Measurements from ENCODE around the gene ZRANB2. TPM values are rescaled to one million over a fixed set of nuclear protein-coding genes. Genes with fewer than 3 reads are reported as not detected.

Gene ZRANB2
- total RNA-seq, 2 donors from 2014 or later = 103 to 120 TPM

DNA sequence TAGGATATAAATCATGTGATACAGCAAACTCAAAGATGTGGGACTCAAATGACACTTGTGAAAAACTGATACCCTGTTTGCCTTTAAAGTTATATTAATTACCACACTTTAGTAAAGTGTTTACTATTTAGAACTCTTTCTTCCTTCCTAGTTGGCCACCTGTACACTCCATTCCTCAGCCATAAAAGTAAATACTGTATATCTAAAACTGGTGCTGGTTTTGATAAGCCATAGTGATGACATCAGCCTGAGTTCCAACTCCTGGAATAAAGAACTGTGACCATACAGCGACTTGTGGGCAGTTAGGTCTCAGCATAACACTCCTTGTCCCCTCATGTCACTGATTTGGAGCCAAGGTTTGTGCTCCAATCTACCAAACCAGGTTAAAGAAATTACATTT is 36.0 kb downstream of the ZRANB2 start:
- Mint-ChIP-seq H3K27ac (no peak overlapping the region), H3K9me3 (no peaks in the 10 kb centered on the region), H3K36me3 (peaks cover 0 to 12% of the 10 kb centered on the region in 2 donors)
- DNase-seq (ENCODE audit: low spot score in 2 of 2) = no peak
- no peak for ATAC-seq

DNA sequence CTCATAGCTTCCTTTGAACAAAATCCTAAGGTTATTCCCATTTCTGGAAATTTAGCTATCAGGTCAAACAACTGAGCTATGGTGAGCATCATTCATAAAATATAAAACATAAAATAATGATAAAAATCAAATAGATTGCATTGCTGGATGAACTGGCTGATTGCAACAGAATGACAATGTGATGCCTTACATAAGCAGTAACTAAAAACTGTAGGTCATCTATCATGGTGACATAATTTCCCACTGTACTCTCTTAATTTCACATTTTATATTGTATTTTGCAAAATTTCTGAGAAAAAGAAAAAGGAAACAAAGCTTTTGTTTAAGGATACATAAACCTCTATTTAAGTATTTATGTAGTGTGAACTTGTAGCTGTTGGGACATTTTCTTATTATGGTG is 37.8 kb downstream of the ZRANB2 start:
- ATAC-seq (no peak), DNase-seq (ENCODE audit: low spot score in 2 of 2) (no peak)
- peaks cover 0 to 12% of the 10 kb centered on the region in 2 donors for H3K36me3 Mint-ChIP-seq
- H3K9me3 Mint-ChIP-seq = no peaks in the 10 kb centered on the region
- no peak overlapping the region for H3K27ac Mint-ChIP-seq

DNA sequence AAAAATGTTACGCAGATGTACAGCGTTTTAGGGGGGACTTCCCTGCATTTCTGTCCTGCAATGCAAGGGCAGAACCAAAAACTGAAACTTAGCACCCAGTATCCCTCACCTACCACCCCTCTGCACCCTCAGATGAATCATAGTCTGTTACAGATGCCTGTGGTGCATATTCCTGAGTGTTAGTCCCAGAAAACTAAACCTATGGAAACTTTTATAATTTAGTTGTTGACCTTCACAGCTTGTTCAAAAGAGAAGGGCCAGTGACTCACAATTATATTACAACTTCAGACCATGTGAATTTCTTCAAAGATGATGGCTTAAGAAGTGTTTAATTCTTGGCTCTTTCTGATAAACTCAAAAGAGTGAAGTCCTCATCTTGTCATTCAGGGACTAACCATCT is 39.0 kb downstream of the ZRANB2 start:
- DNase-seq (ENCODE audit: low spot score in 2 of 2) (no peak), ATAC-seq (peak in 1 of 2 donors; percentile 26)
- Mint-ChIP-seq H3K9me3 (no peaks in the 10 kb centered on the region), H3K36me3 (peaks cover 0 to 6% of the 10 kb centered on the region in 2 donors), H3K27ac (no peak overlapping the region)

DNA sequence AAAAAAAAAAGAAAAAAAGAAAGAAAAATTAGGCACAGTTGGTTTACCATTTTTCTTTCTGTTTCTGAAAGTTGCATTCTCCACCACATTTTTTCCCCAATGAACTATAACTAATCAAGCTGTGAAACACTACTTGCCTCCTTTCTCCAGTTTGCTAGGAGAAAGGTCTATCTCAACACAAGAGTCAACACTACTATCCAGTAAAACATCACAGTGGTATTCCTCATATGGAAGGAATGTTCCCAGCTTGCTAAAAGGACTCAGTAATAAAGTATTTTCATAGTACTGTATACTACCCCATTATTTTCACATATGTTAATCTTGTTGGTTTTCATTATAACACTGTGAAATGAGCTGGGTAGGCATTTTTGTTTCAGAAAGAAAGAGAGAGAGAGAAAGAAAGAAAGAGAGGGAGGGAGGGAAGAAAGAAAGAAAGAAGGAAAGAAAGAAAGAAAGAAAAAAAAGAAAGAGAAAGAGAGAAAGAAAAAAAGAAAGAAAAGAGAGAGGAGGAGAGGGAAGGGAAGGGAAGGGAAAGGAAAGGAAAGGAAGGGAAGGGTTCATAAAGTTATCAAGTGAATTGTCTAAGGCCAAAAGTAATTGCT is 41.1 kb downstream of the ZRANB2 start:
- no peak for ATAC-seq

DNA sequence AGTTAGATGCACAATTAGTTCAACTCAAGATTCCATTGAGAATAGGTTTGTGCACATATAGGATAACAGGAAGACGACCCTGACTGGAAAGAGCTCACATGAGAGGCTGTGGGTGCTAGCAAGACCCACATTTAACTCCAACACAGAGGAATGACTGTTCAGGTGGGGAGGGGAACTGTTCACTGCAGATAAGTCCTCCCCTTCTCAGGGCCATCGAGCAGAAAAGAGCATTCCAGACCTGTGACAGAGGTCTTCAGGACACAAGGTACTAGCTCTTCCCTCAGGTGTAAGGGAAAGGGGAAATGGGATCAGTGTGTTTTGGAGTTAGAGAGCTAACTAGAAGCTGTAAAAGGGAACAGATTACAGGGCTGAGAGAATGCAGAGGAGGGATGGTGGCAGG is 41.9 kb downstream of the ZRANB2 start:
- Mint-ChIP-seq H3K27ac (no peak overlapping the region), H3K36me3 (no peaks in the 10 kb centered on the region), H3K9me3 (no peaks in the 10 kb centered on the region)
- ATAC-seq (no peak), DNase-seq (ENCODE audit: low spot score in 2 of 2) (no peak)

More for the DNA sequence above, 41.1 kb downstream of the ZRANB2 start:
- DNase-seq (ENCODE audit: low spot score in 2 of 2) = no peak
- Mint-ChIP-seq H3K9me3 (no peaks in the 10 kb centered on the region), H3K27ac (no peak overlapping the region), H3K36me3 (no peaks in the 10 kb centered on the region)

DNA sequence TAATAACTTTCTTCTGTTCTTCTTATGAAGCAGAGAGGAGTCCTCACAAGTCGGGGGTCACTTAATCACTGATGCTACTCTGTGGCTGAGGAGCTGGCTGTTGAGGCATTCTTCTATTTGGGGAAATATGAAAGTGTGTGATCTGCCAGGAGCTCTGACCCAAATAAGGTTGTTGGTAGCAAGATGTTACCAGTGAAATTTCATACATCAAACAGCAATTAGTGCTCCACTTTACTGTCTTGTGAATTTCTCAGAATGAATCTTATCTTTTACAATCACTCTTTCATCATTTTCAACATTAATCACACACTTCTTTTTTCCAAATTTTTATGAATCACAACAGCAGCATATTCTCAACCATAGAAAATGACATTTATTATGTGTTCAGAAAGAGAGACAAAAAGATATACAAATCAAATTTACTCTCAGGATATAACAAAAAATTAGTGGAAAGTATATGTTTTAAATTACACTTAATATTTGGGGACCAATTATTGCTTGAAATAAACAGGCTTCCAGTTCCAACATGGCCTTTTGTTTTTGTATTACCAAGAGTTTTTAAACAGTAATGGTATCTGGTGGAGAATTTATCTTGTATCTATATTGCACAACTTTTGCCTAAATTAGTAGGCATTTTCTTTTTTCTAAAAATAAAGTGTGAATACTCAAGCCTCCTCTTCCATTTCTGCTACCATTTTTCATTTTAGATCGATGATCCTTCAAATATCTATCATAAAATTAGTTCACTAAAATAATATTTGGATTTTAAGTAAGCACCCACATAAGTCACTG is 42.8 kb downstream of the ZRANB2 start:
- ATAC-seq (peak in 1 of 2 donors; percentile 52), DNase-seq (ENCODE audit: low spot score in 2 of 2) (no peak)
- Mint-ChIP-seq H3K9me3 (no peaks in the 10 kb centered on the region), H3K27ac (no peak overlapping the region), H3K36me3 (no peaks in the 10 kb centered on the region)

- Mint-ChIP-seq H3K36me3 (no peaks in the 10 kb centered on the region), H3K27ac (no peak overlapping the region), H3K9me3 (no peaks in the 10 kb centered on the region)
- DNase-seq (ENCODE audit: low spot score in 2 of 2) (no peak), ATAC-seq (no peak)
These were observed 43.8 kb downstream of the ZRANB2 start for GRCh38 chr1:71037066-71037465.

DNA sequence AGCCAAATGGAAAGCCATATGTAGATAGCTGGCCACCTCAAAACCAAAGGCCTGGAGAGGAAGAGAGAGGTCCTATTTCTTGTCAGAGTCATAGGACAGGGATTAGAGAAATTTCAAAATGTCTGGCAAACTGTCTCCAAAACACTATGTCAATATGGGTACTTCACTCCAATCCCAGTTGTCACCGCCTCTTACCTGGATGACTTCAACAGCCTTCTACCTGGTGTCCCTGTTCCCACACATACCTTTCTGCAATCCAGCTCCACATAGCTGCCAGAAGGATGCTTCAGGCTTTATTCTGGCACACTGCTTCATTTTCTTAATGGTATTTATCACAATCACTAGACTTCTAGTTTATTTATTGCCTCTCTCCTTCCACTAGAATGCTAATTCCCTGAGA is 47.7 kb downstream of the ZRANB2 start:
- DNase-seq (ENCODE audit: low spot score in 2 of 2) (no peak), ATAC-seq (no peak)
- Mint-ChIP-seq H3K9me3 (no peaks in the 10 kb centered on the region), H3K36me3 (no peaks in the 10 kb centered on the region), H3K27ac (no peak overlapping the region)

DNA sequence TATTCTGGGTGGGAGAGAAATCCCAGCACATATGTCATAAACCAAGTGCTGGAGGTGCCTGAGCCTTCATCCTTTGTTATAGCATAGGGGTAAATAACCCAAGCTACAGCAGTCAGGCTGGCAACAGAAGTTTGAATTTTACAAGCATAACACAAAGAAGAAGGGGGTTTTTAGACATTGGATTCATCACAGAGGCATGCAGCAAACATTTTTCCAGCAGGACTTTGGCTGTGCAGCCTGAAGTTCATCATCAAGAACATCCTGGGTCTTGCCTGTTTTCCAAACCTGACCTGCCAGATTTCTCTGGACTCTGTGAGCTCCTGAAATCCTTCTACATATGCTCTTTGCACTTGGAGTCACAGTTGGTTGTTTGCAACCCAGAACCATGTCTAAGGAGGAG is 49.4 kb downstream of the ZRANB2 start:
- H3K9me3 Mint-ChIP-seq = no peaks in the 10 kb centered on the region
- DNase-seq (ENCODE audit: low spot score in 2 of 2) (no peak), ATAC-seq (no peak)
- no peak overlapping the region for H3K27ac Mint-ChIP-seq
- H3K36me3 Mint-ChIP-seq = no peaks in the 10 kb centered on the region

DNA sequence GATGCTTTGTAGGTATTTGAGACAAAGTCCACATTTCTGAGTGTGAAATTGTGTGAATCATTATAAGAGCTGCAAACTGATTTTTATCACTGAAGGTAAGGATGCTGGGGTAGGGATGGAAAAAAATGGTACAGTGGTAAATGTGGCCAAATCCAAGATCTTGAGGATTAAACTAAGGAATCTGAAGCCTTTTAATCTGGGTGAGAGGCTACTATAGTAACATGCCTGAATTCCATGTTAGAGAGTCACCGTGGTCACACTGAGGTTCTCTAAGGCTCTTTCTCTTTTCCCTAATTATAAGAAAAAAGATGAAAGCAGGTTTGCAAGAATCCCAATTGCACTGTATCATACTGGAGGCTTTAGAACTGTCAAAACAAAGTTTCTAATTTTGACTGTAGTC is 50.8 kb downstream of the ZRANB2 start:
- no peak for DNase-seq (ENCODE audit: low spot score in 2 of 2)
- Mint-ChIP-seq H3K36me3 (no peaks in the 10 kb centered on the region), H3K9me3 (no peaks in the 10 kb centered on the region), H3K27ac (no peak overlapping the region)
- no peak for ATAC-seq

- no peak for DNase-seq (ENCODE audit: low spot score in 2 of 2)
- no peaks in the 10 kb centered on the region for H3K36me3 Mint-ChIP-seq
- H3K27ac Mint-ChIP-seq = no peak overlapping the region
- H3K9me3 Mint-ChIP-seq = no peaks in the 10 kb centered on the region
- ATAC-seq = no peak
These were observed 51.9 kb downstream of the ZRANB2 start for GRCh38 chr1:71028981-71029380.

DNA sequence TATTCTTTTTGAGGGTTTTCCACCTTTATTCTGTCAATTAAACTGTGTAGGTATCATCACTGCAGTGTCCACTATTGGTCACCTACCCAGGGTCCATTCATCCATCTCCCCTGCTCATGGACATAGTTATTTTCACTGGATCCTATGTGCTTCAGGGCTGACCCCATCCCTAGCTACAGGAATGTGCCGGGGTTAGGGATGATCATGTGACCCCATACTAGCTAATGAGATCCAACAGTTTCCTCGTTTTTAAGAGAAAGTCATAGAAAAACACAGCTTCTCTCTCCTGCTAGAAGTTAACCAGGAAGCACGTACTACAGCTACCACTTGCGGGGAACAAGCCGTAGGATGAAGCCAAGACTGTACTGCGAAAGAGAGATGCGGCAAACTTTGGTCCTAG is 52.8 kb downstream of the ZRANB2 start:
- ATAC-seq = no peak
- no peak for DNase-seq (ENCODE audit: low spot score in 2 of 2)
- Mint-ChIP-seq H3K27ac (no peak overlapping the region), H3K9me3 (no peaks in the 10 kb centered on the region), H3K36me3 (no peaks in the 10 kb centered on the region)

DNA sequence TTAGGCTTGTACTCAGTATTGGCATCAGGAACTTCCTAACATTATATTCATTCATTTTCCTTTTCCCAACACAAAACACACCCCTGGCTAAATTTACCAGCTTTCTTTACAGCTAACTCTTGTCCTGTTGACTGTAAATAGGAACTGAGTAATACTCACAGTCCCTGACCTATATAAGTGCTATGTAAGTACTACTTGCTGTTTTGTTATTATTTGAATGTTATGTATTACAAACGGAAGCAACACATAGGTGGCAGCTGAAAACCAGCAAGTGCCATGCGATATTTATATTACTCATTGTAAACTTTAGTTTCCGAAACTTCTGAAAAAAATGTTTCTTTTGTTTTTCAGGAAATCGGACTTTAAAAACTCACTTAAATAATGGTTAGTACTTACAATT is 54.7 kb downstream of the ZRANB2 start:
- Mint-ChIP-seq H3K9me3 (no peaks in the 10 kb centered on the region), H3K27ac (no peak overlapping the region), H3K36me3 (no peaks in the 10 kb centered on the region)
- ATAC-seq (no peak), DNase-seq (ENCODE audit: low spot score in 2 of 2) (no peak)

GRCh38 chr1:71023515-71023914 is 57.3 kb downstream of the ZRANB2 start:
- no peak for DNase-seq (ENCODE audit: low spot score in 2 of 2)
- no peak for ATAC-seq
- Mint-ChIP-seq H3K27ac (no peak overlapping the region), H3K36me3 (no peaks in the 10 kb centered on the region), H3K9me3 (no peaks in the 10 kb centered on the region)

DNA sequence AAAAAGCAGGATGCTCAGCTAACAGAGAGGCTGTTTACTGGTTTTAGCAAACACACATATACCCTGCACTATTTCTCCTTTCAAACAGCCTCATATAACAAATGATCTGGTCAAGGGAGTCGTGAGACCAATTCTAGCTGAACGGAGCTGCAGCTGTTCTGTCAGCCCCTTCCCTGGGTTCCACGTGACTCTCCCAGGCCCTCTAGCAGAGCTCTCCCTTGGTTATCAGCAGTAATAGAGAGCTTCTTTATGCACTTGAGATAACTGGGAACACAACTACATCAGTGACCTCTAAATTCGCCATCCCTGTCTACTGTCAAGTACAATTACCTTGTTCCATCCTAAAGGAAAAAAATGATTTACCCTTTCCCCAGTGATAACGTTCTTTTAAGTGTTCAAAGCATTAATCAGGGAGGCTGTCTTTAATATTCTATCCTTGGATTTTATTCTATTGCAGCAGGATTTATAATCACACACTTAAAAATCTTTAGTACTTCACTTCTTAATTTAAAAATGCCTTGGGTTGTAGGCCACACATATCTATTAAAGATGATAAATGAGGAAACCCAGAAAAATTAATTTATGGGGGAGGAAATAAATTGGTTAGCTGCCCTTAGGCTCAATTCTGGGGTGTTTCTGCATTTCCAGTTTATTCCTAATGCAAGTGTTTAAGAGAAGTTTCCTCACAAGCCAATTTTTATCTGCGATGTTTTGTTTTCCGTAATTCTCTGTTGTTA is 61.4 kb downstream of the ZRANB2 start:
- ATAC-seq (no peak), DNase-seq (ENCODE audit: low spot score in 2 of 2) (no peak)
- H3K27ac Mint-ChIP-seq = no peak overlapping the region
- H3K9me3 Mint-ChIP-seq = no peaks in the 10 kb centered on the region
- H3K36me3 Mint-ChIP-seq = no peaks in the 10 kb centered on the region

- no peak overlapping the region for H3K27ac Mint-ChIP-seq
- no peak for DNase-seq (ENCODE audit: low spot score in 2 of 2)
- H3K36me3 Mint-ChIP-seq = no peaks in the 10 kb centered on the region
- H3K9me3 Mint-ChIP-seq = no peaks in the 10 kb centered on the region
- no peak for ATAC-seq
These were observed 62.0 kb downstream of the ZRANB2 start for GRCh38 chr1:71018791-71019190.

DNA sequence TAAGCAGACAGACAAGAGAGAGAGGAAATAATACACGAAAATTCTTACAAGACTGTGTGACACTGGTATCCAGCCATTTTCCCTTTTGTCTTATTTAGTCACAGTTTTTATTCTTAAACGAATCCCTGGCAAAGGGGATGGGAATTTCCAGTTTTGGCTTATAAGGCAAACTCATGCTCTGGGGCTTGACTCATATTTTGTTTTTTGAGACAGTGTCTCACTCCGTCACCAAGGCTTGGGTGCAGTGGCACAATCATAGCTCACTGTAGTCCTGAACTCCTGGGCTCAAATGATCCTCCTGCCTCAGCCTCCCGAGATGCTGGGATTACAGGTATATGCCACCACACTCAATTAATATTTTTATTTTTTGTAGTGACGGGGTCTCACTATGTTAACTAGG is 65.1 kb downstream of the ZRANB2 start:
- Mint-ChIP-seq H3K27ac (no peak overlapping the region), H3K36me3 (no peaks in the 10 kb centered on the region), H3K9me3 (no peaks in the 10 kb centered on the region)
- ATAC-seq (no peak), DNase-seq (ENCODE audit: low spot score in 2 of 2) (no peak)

DNA sequence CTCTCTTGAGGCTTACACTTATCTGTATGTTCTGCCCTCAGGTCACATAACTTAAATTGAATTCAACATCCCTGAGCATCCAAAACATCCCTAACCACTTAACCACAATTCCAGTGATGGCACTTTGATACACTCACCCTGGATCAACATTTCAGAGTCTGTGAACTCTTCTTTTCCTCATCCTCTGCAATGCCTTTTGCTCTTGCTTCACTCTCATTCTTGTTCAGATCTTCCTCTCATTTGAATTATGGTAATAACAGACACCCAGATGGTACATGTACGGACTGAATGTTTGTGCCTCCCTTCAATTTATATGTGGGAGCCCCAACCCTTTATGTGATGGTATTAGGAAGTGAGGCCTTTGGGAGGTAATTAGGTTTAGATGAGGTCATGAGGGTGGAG is 66.7 kb downstream of the ZRANB2 start:
- no peak for ATAC-seq
- H3K27ac Mint-ChIP-seq = no peak overlapping the region
- DNase-seq (ENCODE audit: low spot score in 2 of 2) = no peak
- no peaks in the 10 kb centered on the region for H3K9me3 Mint-ChIP-seq
- H3K36me3 Mint-ChIP-seq = no peaks in the 10 kb centered on the region
